ENCODE measurements around the gene CRY1.

The CRY1 gene

GRCh38 chr12:106956048-106956578 lies 137.2 kb downstream of the CRY1 start:
- no peak for DNase-seq
- Mint-ChIP-seq H3K4me3 (peak overlapping the region; percentile 99), H3K36me3 (ENCODE audit: low read depth) (peaks cover 33% of the 10 kb centered on the region), H3K4me1 (ENCODE audit: low read depth) (peaks cover 33% of the 10 kb centered on the region), H3K27me3 (no peaks in the 10 kb centered on the region), H3K27ac (peak overlapping the region; percentile 92), H3K9me3 (no peaks in the 10 kb centered on the region)

- peaks cover 28% of the 10 kb centered on the region for H3K36me3 Mint-ChIP-seq (ENCODE audit: low read depth)
- peak within 1 kb of the TSS; percentile 99 for H3K4me3 Mint-ChIP-seq
- peak within 1 kb of the TSS; percentile 92 for H3K27ac Mint-ChIP-seq
- peaks cover 29% of the 10 kb centered on the region for H3K4me1 Mint-ChIP-seq (ENCODE audit: low read depth)
- no peaks in the 10 kb centered on the region for H3K9me3 Mint-ChIP-seq
- DNase-seq: peak; percentile 94
- H3K27me3 Mint-ChIP-seq: no peaks in the 10 kb centered on the region
Observed at GRCh38 chr12:106955377-106956047, 137.8 kb downstream of the CRY1 start, which contains the start of gene TMEM263. TSS of gene TMEM263 (plus strand) at chr12:106955907. CDS start at chr12:106967117, 11,210 bp downstream.

- H3K4me1 Mint-ChIP-seq (ENCODE audit: low read depth): peaks cover 27% of the 10 kb centered on the region
Observed at GRCh38 chr12:106954462-106955376, 138.6 kb downstream of the CRY1 start.

DNA sequence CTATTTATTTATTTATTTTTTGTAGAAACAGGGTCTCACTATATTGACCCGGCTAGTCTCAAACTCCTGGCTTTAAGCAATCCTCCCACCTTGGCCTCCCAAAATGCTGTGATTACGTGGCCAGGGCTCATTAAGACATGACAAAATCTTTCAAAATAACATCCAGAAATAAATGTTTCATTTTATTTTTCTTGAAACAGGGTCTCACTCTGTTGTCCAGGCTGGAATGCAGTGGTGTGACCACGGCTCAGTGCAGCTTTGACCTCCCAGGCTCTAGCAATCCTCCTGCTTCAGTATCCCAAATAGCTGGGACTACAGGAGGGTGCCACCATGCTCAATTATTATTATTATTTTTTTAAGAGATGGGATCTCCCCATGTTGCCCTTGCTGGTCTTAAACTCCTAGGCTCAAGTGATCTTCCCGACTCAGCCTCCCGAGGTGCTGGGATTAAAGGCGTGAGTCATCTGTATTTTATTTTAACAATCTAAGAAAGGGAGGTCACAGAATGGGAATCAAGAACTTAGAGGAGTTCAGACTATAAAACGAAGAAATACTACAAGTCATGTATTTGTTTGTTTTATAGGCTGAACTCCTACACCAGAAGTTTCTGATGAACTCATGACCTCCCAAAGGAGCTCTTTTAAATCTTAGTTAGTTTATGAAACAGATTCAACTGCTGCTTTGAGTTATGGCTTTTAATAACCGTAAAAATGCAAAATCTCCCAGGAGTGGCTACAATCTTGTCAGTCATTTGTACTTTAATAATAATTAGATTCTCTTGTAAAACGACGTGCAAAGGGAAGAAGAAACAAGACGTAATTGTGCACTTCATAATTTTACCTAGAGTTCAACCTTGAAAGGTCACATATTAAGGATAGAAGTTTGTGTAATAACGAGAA lies 139.7 kb downstream of the CRY1 start:
- Mint-ChIP-seq H3K4me3 (peak overlapping the region; percentile 99), H3K27me3 (no peaks in the 10 kb centered on the region), H3K9me3 (peaks cover 5% of the 10 kb centered on the region), H3K27ac (no peak overlapping the region), H3K36me3 (ENCODE audit: low read depth) (peaks cover 18% of the 10 kb centered on the region), H3K4me1 (ENCODE audit: low read depth) (peaks cover 24% of the 10 kb centered on the region)
- no peak for DNase-seq

More at GRCh38 chr12:106954462-106955376, 138.6 kb downstream of the CRY1 start:
- H3K36me3 Mint-ChIP-seq (ENCODE audit: low read depth): peaks cover 27% of the 10 kb centered on the region
- H3K27me3 Mint-ChIP-seq: no peaks in the 10 kb centered on the region
- no peak for DNase-seq
- H3K27ac Mint-ChIP-seq: peak overlapping the region; percentile 91
- H3K4me3 Mint-ChIP-seq: peak overlapping the region; percentile 99
- no peaks in the 10 kb centered on the region for H3K9me3 Mint-ChIP-seq

DNA sequence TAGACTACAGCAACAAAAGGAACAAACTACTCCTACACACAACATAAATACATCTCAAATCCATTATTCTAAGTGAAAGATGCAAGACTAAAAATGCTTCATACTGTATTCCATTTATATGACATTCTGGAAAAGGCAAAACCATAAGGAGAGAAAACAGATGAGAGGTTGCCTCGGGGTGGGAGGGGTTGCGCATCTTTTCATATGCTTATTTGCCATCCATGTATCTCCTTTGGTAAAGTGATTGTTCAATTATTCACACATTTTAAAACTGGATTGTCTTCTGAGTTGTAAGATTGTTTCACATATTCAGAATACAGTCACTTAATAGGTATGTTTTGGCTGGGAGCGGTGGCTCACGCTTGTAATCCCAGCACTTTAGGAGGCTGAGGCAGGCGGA lies 142.8 kb downstream of the CRY1 start:
- H3K27ac Mint-ChIP-seq: no peak overlapping the region
- H3K4me3 Mint-ChIP-seq: no peak overlapping the region
- peaks cover 2% of the 10 kb centered on the region for H3K36me3 Mint-ChIP-seq (ENCODE audit: low read depth)
- H3K9me3 Mint-ChIP-seq: peaks cover 5% of the 10 kb centered on the region
- no peak for DNase-seq
- H3K4me1 Mint-ChIP-seq (ENCODE audit: low read depth): peaks cover 13% of the 10 kb centered on the region
- H3K27me3 Mint-ChIP-seq: no peaks in the 10 kb centered on the region

DNA sequence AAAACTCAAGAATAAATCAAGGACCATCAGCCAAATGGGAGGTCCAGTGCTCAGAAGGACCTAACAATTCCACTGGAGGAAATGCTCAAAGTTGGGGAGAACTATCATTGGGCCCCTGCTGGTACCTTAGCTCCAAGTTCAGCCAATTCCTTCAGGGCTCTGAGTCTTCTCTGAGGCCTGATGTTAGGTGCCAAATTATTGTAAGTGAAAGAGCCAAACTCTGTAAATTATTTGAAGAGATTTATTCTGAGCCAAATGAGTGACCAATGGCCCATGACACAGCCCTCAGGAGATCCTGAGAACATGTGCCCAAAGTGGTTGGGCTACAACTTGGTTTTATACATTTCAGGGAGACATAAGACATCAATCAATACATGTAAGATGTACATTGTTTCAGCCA lies 145.9 kb downstream of the CRY1 start:
- H3K36me3 Mint-ChIP-seq (ENCODE audit: low read depth): no peaks in the 10 kb centered on the region
- no peak overlapping the region for H3K27ac Mint-ChIP-seq
- peaks cover 5% of the 10 kb centered on the region for H3K9me3 Mint-ChIP-seq
- DNase-seq: no peak
- H3K4me3 Mint-ChIP-seq: no peak overlapping the region
- H3K27me3 Mint-ChIP-seq: no peaks in the 10 kb centered on the region
- peaks cover 4% of the 10 kb centered on the region for H3K4me1 Mint-ChIP-seq (ENCODE audit: low read depth)

- Mint-ChIP-seq H3K4me3 (no peak overlapping the region), H3K4me1 (ENCODE audit: low read depth) (no peaks in the 10 kb centered on the region), H3K36me3 (ENCODE audit: low read depth) (no peaks in the 10 kb centered on the region), H3K27me3 (no peaks in the 10 kb centered on the region), H3K9me3 (peaks cover 5% of the 10 kb centered on the region), H3K27ac (no peak overlapping the region)
- DNase-seq: no peak
Observed at GRCh38 chr12:106945261-106945851, 148.0 kb downstream of the CRY1 start.

DNA sequence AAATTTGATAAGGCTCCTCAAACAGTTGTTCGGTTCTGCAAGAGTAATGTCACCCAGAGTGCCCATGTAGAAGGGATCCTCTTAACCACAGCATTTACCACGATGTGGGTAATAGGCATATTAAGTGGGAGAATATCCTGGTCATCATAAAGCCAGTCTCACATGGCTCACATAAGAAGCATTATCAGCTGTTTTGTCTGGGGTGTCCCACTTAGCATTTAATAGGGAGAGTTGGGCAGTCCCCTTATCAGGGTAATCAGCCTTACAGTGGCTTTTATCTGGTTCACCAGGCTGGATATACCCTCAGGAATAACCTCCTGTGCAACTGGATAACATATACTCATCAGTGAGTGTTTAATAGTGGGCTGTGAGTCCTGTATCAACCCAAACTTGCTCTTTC lies 150.6 kb downstream of the CRY1 start:
- Mint-ChIP-seq H3K4me1 (ENCODE audit: low read depth) (no peaks in the 10 kb centered on the region), H3K27me3 (no peaks in the 10 kb centered on the region), H3K36me3 (ENCODE audit: low read depth) (no peaks in the 10 kb centered on the region), H3K9me3 (no peaks in the 10 kb centered on the region), H3K27ac (no peak overlapping the region), H3K4me3 (no peak overlapping the region)
- no peak for DNase-seq

DNA sequence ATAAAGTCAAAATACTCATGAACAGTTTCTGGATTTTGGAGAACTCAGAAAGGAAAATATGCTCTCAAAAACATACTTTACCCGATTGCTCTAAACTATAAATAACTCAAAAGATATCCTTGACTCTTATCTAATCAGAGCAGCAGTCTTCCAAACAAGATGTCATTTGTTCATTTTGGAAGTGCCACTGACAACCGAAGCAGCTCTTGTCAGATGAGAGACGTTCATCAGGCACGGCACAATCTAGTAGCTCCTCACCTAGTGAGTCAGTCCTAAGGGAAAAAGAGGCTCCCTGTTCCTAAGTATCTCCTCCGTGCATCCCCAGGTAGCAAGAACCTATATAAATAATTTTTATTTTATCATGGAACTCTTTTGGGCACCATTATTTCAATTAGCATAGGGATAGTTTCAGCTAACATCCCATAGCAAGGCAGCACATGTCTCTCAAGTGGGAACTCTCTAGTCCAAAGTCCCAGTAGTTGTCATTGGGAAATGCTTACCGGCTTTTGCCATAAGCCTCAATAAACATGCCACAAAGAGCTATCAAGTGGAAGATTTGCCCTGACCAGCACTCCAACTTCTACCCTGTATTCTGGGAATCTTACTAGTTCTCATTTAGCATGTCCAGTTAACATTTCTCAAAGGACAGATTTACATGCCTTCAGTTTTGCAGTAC lies 151.7 kb downstream of the CRY1 start:
- no peak for DNase-seq
- no peak overlapping the region for H3K27ac Mint-ChIP-seq
- H3K9me3 Mint-ChIP-seq: no peaks in the 10 kb centered on the region
- no peak overlapping the region for H3K4me3 Mint-ChIP-seq
- no peaks in the 10 kb centered on the region for H3K27me3 Mint-ChIP-seq
- H3K4me1 Mint-ChIP-seq (ENCODE audit: low read depth): no peaks in the 10 kb centered on the region
- no peaks in the 10 kb centered on the region for H3K36me3 Mint-ChIP-seq (ENCODE audit: low read depth)
